Kidney glomerular epithelial cell (primary cell): ENCODE results near the gene PDZRN4.
A peak's percentile ranks its signal among the peaks of the same experiment; 100 is the strongest.

Experiments
- DNase-seq: peaks from one replicate; lab custom pipeline; 2025; lab: John Stamatoyannopoulos, UW

PDZRN4 gene

GRCh38 chr12:41361738-41362137 is 173.6 kb downstream of the PDZRN4 start:
- DNase-seq: no peak

GRCh38 chr12:41362510-41362909 is 174.4 kb downstream of the PDZRN4 start:
- DNase-seq: no peak

DNA sequence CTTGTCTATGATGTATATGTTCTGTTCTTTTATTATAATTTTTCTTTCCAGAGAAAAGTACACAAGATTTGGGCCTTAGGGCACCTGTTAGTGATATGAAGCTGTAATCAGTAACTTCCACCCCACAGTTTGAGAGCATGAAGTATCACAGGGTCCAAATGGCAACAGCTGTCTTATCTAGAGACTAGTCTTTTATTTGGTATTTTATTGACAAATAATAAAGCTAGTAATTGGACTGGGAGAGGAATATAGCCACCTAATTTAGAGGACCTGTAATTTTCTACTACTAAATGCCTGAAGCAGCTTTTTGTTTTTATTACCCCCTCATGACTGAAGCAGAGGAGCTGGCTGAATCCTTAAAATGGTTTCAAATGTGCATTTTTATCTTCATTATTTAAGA is 174.8 kb downstream of the PDZRN4 start:
- no peak for DNase-seq

- DNase-seq: no peak
Measured at GRCh38 chr12:41364211-41364610, 176.1 kb downstream of the PDZRN4 start.

- peak; percentile 81 for DNase-seq
Measured at GRCh38 chr12:41365653-41366171, 177.6 kb downstream of the PDZRN4 start.

- no peak for DNase-seq
Measured at GRCh38 chr12:41367726-41368405, 179.7 kb downstream of the PDZRN4 start.

DNA sequence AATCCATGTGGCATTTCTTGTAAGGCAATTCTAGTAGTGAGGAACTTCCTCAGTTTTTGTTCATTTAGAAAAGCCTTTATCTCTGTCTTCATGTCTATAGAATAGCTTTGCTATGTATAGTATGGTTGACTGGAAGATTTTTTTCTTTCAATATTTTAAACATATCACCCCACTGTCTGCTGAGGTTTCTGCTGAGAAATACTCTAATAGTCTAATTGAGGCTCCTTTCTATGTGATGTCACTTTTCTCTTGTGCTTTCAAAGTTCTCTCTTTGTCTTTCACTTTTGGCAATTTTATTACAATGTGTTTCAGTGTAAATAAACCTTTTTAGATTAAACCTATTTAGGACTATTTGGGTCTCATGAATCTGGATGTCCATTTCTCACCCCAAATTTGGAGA is 192.8 kb downstream of the PDZRN4 start:
- DNase-seq: no peak

DNA sequence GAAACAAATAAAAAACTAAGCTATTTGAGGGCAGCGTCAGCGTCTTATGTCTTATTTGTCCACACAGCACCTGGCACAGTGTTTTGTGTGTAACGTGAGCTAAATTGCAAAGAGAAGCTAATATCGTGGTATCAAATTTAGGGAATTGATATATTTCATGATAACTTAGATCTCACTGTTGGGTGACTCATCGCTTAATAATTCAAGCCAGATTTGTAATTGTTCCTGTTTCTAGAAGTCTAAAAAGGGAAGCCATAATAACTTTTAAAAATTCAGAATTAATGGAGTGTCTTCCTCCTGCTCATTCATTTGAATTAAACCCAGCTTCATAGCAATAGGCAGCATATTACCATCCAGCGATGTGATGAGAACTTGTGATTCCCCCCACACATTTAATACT is 214.7 kb downstream of the PDZRN4 start:
- DNase-seq: no peak

- DNase-seq: no peak
Measured at GRCh38 chr12:41407232-41407799, 219.2 kb downstream of the PDZRN4 start.

DNA sequence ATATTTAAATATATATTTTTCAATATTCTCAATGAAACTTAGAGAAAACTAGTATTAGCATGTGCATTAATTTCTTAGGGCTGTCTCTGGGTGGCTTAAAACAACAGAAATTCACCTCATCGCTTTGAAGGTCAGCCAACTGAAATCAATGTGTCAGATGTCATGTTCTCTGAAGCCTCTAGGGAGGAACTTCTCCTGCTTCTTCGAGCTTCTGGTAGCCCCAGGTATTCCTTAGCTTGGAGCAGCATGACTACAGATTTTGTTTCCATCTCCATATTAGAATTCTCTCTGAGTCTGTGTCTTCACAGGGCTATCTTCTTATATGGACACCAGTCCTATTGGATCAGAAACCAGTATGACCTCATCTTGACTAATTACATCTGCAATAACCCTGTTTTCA is 221.5 kb downstream of the PDZRN4 start:
- DNase-seq: no peak

GRCh38 chr12:41418586-41418985 is 230.5 kb downstream of the PDZRN4 start:
- DNase-seq: no peak

- no peak for DNase-seq
Measured at GRCh38 chr12:41419131-41419893, 231.2 kb downstream of the PDZRN4 start.

- no peak for DNase-seq
Measured at GRCh38 chr12:41424651-41425050, 236.5 kb downstream of the PDZRN4 start.

GRCh38 chr12:41433460-41433859 is 245.3 kb downstream of the PDZRN4 start:
- DNase-seq: no peak

DNA sequence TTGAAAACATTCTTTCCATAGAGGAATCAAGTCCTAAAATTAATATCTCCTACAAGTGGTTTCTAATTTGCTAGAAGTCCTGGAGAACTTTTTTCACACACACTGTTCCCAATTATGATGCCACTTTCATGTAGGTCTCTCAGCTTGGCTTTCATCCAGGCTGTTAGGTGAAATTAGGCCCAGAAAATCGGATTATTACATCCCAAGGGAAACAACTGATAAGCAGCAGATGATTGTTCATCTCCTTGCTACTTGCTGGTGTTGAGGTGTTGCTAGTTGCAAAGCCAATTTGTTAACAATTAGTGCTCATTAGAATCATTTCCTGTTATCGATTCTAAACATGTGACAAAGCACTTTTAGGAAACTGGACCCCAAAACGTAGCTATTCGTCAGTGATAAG is 248.0 kb downstream of the PDZRN4 start:
- no peak for DNase-seq

DNA sequence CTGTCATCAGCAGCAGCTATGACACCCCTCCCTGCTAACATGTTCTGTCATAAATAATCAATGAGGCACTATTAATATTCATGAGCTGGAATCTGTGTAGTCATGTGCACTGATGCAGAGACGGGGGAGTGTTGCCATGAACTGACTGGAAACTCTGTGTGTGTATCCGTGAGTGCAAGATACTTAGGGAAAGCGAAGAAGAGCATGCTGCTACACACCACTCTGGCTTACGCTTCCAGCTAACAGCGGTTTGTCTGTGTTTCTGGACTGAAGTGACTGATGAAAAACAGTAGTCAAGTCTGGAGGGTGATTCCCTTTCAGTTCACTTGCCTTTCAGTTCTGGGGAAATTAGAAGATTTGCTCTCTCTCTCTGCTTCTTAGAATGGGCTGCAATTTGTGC is 249.4 kb downstream of the PDZRN4 start:
- DNase-seq: peak; percentile 31

- DNase-seq: no peak
Measured at GRCh38 chr12:41438854-41439541, 250.9 kb downstream of the PDZRN4 start.

- DNase-seq: no peak
Measured at GRCh38 chr12:41439801-41440200, 251.7 kb downstream of the PDZRN4 start.

DNA sequence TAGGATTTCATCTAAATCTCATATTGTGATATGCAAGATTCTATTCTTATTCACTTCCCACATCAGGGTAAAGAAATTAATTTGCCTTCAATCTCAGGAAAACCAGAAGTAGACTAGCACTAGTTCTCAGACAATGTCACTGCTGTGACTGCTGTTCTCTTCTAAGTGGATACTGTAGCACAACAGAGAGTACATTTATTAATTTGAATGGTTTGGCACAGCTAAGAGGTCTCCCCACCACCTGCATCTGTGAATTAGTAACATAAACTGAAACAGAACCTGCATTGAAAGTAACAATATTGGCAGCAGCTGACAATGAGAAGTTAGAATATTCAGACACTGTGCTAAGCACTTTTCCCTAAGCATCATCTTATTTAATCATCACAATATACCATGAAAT is 253.1 kb downstream of the PDZRN4 start:
- no peak for DNase-seq

- no peak for DNase-seq
Measured at GRCh38 chr12:41442896-41443295, 254.8 kb downstream of the PDZRN4 start.

- DNase-seq: no peak
Measured at GRCh38 chr12:41443690-41444089, 255.6 kb downstream of the PDZRN4 start.

- no peak for DNase-seq
Measured at GRCh38 chr12:41452838-41453407, 264.8 kb downstream of the PDZRN4 start.
